NCI-H1105 treated with DMSO at 0.1 percent for 48 hours (cell line): ENCODE data around the gene LIMD2.
"Not testable (repeated sequence)": the region's sequence is repeated elsewhere in the genome, so short reads cannot be mapped to it uniquely, and the experiment has no call there.

ENCODE experiments used
- DNase-seq: peaks from one replicate; lab custom pipeline; 2025; lab: John Stamatoyannopoulos, UW

The LIMD2 gene

DNA sequence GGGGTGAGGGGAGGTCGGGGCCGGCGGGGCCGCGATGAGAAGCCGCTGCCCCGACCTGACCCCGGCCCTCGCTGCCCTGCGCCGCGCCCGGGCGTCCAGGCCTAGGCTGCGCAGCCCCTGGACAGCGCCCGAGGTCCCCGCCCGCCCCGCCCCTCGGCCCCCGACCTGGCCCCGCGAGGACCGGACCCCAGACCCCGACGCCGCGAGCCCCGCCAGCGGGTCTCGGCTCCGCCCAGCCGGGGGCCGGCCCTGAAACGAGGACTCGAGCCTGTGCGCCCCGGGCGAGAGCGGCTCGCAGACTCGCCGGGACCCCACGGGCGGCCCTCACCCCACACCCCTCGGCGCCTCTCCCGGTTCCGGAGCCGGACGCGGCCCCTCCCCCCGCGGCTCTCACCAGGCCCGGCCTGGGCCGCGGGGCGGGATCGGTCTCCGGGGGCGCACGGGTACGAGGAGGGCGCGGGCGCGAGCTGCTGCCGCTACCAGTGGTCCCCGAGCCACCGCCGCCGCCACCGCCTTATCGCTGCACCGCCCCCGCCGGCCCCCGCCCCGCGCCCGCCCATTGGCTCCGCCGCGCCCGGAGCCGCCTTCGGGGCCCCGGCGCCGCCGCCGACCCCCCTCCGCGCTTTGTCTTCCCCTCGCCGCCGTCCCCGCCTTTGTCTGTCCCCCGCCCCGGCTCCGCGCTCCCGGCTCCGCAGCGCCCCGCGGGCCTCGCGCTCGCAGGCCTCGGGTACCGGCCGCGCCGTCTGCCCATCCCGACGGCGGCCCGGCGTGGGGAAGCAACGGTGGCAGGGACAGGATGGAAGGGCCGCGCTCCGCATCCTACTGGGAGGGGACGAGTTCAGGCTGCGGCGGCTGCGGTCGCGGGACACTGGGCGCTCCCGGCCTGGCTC, at the start of gene LIMD2:
Gene LIMD2, minus strand, starts transcription at position 488 of the 890 bp plus-strand sequence. CDS start 827 bp downstream, outside the sequence.
- DNase-seq = peak; percentile 49

DNA sequence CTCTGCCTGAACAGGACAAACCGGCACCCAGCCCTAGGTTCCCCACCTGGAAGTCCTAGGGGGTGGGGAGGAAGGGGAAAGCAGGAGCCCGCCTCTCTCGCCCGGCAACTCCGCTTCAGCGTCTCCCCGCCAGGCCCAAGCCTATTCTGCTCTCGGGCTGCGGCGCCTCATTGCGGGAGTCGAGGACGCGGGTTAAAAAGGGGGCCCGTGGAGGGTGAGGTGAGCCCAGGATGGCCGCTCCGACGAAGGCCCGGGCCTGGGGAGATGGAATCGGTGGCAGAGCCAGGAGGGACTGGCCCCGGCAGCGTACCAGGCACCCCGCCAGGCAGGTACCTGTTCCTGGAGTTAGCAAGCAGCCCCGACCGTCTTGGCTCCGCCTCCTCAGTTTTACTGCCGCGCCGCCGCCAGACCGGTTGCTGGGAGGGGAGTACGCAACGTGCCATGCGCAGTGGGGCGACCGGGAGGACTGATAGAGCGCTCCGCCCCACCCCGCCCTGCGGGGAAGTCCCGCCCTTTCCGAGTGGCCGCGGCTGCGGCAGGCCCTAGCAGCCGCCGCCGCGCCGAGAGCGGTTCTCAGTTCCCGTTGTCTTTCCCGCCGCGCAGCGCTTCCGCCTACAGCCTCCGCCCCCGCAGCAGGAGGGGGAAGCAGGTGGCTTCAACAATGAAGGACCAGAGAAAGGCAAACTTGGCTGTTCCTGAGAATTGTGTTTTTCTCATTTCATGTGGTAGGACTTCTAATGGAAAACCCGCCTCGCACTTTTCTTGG, 41.7 kb upstream of the LIMD2 start, which contains the start of gene STRADA:
Gene STRADA, minus strand, starts transcription at position 392 of the 766 bp plus-strand sequence. CDS start 13,430 bp downstream, outside the sequence.
- DNase-seq = peak; percentile 96

DNA sequence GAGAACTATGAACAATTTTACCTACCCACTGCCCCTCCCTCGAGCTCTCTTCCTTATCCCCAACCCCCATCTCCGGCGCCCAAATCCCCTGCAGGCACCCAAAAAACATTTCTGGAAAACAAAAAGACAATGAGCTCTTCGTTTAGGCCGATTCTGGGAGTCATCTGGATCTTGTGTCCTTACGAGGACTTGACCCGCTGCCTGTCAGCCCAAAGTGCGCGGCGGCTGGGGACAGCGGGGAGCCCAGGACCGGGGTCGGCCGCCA, 41.1 kb upstream of the LIMD2 start:
- DNase-seq = no peak

DNA sequence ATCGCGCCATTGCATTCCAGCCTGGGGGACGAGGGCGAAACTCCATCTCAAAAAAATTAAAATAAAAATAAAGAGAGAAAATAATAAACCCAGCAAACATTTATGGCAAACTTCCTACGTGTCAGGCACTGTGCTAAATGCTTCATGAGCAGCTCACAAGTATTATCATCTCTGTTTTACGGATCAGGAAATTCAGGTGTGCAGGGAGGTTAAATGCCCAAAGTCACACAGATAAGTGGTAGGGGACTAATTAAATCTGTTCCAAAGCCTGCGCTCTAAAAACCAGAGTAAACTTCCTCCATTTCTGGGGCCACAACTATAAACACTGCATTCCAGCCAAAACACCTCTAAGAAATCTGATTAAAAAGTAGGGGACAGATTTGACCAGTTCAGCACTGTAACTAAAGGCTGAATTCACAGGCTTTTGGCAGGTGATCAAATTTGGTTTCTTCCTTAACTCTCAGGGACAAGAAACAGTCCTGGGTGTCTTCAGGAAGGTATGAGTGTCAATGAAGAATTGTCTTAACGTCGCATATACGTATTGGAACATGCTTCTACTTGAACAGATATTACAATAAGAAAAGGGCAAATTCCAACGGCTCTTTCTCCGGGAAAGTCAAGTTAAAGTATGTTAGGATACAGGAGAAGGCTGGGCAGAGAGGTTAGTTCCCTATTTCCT, 40.7 kb upstream of the LIMD2 start:
- no peak for DNase-seq

DNA sequence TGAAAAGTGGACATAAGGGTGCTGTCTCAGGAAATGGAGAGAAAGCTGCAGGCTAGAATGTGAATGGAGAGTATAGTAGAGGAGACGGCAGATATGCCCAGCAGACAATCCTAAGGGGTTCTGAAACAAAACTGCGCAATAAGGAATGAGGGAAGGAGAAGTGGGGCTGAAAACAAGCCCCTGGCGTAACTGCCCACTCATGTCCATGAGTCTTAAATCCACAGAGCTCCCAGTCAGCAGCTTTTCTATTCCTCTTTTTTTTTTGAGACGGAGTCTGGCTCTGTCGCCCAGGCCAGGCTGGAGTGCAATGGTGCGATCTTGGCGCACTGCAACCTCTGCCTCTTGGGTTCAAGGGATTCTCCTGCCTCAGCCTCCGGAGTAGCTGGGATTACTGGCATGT, 35.8 kb upstream of the LIMD2 start:
- DNase-seq = no peak

DNA sequence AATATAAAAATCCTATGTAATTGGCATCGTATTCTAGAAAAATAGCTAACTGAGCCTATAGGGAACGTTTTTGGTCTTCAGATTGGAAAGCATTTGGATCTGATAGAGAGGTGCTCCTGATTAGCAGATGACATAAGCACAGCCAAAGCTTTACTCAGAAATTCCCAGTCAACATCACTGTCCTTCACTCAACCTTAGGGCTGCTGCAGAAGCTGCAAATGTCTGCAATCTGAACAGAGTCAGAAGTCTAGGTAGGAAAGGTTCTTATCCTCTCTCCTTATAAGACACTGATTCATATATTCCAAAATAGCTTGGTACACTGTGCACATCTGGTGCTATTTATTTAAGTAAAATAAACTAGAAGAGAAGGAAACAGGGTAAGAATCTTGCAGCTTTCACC, 22.5 kb upstream of the LIMD2 start:
- DNase-seq = no peak

DNA sequence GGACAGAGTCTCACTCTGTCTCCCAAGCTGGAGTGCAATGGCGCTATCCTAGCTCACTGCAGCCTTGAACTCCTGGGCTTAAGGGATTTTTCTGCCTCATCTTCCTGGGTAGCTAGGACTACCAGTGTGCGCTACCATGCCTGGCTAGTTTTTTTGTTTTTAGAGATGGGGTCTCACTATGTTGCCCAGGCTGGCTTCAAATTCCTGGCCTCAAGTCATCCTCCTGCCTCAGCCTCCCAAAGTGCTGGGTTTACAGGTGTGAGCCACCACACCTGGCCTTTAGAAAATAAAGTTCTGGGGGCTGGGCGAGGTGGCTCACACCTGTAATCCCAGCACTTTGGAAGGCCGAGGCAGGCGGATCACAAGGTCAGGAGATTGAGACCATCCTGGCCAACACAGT, 20.3 kb upstream of the LIMD2 start:
- DNase-seq = not testable (repeated sequence)

DNA sequence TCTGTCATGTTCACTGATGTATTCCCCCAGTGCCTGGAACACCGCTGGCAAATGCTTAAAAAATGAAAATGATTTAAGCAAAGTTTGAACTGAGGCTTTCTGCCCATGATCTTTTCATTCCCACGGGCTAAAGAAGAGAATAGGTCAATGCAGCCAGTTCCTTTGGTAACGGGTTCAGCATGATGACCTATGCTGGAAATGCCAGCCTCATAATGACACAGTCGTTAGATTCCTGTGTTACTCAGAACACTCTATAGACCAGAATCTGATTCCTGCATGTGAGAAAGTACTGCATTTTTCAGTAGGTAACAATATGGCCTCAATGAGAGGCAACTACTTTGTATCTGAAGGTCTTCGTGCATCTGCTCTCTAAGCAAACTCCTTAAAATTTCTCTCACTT, 19.1 kb upstream of the LIMD2 start:
- DNase-seq = no peak

DNA sequence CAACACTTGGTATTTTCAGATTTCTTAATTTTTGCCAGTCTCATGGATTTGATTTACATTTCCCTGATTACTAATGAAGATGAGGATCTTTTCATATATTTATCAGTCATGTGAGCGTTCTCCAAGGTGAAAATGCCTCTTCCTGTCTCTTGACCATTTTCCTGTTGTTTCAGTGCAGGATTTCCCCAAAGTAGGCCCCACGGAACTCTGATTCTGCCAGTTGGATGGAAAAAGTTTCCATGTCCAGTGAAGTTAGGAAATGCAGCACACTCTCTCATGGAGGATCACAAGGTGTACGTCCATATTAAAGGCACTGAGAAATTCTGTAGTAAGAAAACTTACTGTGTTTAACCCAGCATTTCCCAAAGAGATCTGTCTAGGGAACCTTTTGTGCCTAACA, 16.5 kb upstream of the LIMD2 start:
- DNase-seq = no peak

DNA sequence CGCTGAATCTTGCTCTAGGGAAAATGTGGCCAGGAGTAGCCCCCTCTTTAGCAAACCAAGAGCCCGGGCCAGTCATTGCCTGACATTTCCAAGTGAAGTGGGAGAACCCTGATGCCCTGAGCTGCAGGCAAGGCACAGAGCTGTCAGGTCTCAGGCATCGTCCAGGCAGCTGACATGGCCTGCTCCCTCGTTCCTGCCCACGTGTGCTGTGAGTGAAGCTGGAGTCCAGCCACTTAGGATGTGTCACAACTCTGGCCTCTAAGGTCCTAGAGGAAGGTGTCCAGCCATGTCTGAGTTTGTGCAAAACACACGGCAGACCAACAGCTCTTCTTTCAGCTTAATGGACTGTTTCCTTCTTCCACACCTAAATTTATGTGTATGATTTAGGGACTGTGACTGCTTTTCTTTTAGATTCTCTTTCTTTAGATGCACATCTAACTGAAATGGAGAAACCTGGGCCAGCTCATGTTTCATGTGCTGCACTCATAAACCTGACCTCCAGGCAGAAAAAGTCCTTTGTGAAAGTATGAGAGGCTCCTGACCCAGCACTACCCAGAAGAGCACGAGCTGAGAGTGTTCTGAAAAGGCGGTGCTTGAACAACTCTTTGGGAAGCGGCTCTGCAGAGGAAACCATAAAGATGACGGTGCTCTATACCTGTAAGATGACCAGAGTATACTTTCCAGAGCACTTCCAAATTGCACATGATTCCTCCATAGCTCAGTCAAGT, 14.8 kb upstream of the LIMD2 start:
- DNase-seq = no peak

DNA sequence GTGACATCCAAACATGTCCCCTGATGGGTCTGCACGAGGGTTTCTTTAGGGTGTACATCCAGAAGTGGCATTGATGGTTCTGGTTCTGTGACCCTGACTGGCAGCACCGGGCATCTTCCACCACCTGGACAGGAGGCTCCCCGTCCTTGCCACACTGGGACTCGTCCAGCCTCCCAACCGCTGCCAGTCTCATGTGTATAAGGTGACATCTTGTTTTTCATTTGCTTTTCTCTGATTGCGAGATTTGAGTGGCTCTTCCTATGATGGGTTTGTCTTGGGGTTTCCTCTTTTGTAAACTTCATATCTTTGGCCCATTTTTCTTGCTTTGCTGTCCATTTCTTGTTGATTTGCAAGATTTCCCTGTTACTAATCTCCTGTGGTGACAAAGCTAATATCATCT, 9.2 kb upstream of the LIMD2 start:
- no peak for DNase-seq

DNA sequence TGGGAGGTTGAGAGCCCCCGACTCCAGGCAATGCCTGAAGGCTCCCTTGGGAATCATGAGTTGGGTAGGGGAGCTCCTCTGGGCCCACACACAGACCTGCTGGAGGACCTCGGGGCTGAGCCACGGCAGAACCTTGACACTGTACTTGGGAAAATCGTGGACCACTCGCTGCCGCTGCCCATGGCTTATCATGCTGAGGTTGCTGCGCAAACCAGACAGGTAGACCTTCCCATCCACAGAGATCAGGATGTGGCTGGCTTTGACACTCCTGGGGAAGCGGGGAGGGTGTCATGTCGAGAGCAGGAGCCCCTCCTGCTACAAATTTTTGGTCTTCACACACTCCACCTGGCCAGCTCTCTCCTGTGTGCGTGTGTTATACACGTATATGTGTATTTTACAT, 7.2 kb upstream of the LIMD2 start:
- no peak for DNase-seq

DNA sequence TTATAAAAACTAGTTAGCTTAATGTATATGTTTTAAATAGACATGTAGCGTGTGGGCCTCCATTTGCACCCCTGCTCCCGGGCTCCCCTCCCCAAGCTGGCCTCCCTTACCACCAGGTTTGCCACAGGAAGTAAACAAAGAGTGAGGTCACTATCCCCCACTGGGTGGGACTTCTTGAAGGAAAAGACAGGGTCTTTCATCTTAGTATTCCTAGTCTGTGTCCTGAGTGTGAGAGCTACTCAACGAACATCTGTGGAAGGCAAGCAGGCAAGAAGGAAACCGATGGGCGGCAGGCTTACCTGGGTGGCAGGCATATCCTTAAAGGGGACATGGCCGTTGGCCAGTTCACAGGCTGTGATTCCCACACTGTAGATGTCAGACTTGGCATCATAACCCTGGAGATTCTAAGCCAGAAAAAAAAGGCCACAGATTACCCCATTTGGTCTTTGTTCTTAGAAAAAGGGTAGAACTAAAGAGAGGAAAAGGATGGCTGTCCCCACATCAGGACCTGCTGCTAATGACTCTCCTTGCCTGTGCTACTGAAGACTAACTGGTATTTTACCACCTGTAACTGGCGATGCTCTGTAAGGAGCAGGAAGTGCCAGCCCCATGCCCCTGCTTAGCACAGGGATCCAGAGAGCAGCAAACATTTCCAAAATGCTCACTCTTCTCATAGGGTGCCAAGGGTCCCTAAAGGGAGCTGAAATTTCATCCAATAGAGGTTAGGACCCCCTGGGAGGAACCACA, 6.6 kb upstream of the LIMD2 start:
- no peak for DNase-seq

DNA sequence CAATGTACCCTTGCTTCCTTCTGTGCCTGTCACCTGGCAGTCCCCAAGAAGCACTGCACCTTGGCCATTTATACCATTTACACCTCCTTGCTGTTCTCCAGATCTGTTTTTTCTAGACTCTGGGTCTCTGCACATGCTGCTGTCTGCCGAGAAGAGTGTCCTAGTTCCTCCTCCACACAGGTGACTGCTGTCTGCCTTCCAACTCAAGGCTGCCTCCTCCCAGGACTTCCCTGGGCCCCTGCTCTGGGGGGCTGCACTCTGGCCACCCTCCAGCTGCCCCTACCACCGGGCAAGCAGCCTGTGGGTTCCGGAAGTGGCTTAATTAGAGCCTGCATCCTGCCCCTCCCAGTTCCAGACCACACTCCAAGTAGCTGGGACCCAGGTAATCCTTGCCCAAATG, 5.7 kb upstream of the LIMD2 start:
- no peak for DNase-seq

DNA sequence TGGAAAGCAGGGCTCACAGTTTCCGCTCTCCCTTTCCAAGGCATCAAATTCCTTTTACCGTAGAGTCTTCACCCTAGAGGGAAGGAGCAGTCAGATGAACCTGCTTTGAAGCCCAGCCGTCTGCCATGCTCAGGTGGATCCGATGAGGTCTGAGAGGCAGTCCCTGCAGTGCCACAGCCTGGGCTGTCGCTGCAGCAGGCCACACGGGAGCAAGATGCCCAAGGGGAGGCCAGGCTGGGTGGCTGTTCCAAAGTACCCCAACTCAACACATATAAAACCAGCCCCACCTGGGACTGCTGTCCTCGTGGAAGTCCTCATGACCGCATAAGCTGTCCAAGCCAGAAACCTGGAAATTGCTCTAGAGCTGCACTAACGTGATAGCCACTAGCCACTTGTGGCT, 4.9 kb upstream of the LIMD2 start:
- DNase-seq = no peak

DNA sequence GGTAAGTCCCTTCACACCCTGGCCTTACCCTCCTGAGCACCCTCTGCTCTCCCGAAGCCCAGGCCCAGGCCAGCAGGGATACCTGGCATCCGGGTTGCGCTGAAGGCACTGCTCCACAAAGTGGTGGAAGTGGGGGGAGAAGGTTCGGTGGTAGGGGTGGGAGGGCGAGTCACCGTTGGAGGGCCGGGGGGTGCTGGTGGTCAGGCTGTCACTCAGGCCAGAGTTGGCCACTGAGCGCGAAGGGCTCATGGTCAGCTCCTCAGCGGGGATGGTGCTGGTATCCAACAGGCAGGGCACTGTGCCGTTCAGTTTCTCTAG, 4.3 kb upstream of the LIMD2 start:
- no peak for DNase-seq

DNA sequence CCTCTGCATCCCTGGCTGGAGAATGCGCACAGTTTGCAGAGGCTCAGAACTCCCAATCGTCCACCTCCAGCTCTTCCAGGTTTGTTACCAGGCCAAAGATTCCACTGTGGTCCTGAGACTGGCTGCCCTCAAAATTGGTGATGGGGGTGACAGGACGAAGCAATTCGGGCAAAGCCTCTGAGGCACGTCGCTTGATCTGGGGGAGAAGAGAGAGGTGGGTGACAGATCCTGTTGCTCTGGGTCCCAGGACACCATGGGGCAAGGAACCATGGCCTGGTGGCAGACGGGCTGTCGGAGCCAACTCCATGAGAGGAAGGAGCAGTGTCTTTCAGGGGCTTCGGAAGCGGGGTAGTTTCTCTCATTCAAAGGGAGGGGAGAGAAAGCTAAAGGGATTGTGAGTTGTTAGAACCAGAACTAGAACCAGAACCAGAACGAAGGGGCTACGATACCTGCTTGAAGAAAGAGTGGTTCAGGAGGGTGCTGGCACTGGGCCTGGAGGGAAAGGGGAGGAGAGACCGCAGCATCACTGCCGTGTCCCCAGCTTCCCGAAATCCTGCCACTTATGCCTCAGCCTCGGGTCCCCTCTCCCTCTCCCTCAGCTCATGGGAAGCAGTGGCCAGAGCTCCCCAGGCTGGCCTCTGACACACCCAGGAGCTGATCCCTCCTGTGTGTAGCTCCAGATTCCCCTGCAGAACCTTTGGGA, 3.8 kb upstream of the LIMD2 start:
- DNase-seq = no peak

DNA sequence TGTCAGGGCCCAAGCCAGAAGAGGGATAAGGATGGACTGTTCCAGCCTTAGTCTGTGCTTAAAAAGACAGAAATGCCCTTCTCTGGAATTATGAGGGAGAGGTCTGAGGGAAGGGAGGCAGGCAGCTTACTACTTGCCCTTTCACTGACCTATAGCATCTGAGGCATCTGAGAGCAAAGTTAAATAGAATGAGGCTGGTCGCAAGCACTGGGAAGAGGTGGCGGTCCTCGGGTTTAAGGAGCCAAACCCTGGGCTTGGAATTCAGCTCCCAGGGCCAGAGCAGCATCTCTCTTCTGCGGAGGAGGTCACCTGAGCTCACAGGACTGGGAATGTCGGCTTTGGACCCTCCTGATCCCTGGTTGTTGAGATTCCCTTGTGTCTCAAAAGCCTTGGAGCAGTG, 3.1 kb upstream of the LIMD2 start:
- DNase-seq = no peak

DNA sequence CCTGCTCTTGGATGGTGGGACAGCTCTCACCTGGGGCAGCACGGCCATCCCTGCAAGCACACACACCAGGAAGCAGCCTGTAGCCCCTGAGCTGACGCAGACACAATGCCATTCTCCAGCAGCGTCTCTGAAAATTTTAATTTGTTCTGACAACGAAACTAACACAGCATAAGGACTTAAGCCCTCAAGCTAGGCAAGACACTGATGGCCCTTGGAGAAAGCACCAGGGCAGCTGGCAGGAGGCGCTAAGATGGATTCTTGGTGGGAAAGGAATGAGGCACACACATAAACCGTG, 2.7 kb upstream of the LIMD2 start:
- no peak for DNase-seq

DNA sequence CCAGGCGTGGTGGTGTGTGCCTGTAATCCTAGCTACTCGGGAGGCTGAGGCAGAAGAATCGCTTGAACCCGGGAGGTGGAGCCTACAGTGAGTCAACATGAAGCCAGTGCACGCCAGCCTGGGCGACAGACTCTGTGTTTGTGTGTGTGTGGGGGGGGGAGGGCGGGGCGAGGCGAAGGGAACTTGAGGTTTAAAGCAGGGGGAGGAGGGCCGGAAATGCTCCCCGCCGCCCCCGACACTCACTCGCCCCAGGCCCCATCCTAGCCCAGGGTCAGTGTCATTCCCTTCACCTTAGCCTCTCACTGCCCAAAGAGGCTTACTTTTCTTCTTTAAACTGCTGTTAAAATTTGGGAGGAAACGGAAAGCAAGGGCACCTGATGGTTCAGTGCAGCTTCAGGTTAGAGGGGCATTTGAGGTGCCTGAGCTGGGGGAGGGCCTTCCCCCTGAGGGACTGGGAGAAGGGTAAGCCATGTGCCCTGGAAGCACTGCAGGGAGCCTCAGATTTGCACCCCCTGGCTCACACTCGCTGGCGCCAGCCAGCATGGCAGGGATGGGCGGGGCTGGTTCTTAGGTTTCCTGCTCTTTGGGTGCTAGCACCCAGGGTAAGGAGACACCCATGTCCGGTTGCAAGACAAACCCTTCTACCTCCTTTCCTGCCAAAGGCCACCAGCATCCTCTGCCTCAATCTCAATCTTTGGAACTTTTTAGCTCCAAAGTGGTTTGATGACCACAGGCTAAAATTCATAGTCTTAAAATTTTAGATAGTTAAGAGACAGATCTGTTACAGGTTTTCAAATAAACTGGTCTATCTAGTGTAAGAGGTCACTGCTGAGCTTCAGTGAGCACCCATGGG, 2.2 kb upstream of the LIMD2 start:
- DNase-seq = no peak
